Astrocyte of the hippocampus (primary cell): ENCODE measurements around the gene MRPL28.
A peak's percentile ranks its signal among the peaks of the same experiment; 100 is the strongest.
"Not testable (repeated sequence)": the region's sequence is repeated elsewhere in the genome, so short reads cannot be mapped to it uniquely, and the experiment has no call there.

Experiments used
- DNase-seq: peaks from one replicate; pipeline ENCODE4 v3.0.0; 2011; ENCODE audit warnings: low read depth, low spot score

The MRPL28 gene

GRCh38 chr16:391885-392335, 21.6 kb upstream of the MRPL28 start:
- peak; percentile 84 for DNase-seq

- DNase-seq: no peak
These were observed 19.0 kb upstream of the MRPL28 start for GRCh38 chr16:389352-389751.

- peak; percentile 52 for DNase-seq
These were observed 17.7 kb upstream of the MRPL28 start for GRCh38 chr16:387761-388666.

- DNase-seq: no peak
These were observed 16.4 kb upstream of the MRPL28 start for GRCh38 chr16:386641-387156.

GRCh38 chr16:383326-384051, 13.2 kb upstream of the MRPL28 start:
- no peak for DNase-seq

- peak; percentile 78 for DNase-seq
These were observed 11.7 kb upstream of the MRPL28 start, which contains the start of gene PGAP6 for GRCh38 chr16:381789-382717. Gene PGAP6 (minus strand): TSS chr16:381978. CDS start chr16:381821, 157 bp downstream.

GRCh38 chr16:381012-381788, 10.9 kb upstream of the MRPL28 start:
- peak; percentile 55 for DNase-seq

- DNase-seq: no peak
These were observed 10.3 kb upstream of the MRPL28 start for GRCh38 chr16:380762-381011.

- no peak for DNase-seq
These were observed 9.8 kb upstream of the MRPL28 start for GRCh38 chr16:379961-380761.

- DNase-seq: no peak
These were observed 9.0 kb upstream of the MRPL28 start for GRCh38 chr16:379183-379960.

GRCh38 chr16:378821-379182, 8.5 kb upstream of the MRPL28 start:
- DNase-seq: no peak

- not testable (repeated sequence) for DNase-seq
These were observed 7.9 kb upstream of the MRPL28 start for GRCh38 chr16:378113-378820.

GRCh38 chr16:377419-377951, 7.1 kb upstream of the MRPL28 start:
- no peak for DNase-seq

GRCh38 chr16:376817-377418, 6.6 kb upstream of the MRPL28 start:
- no peak for DNase-seq

GRCh38 chr16:375927-376816, 5.8 kb upstream of the MRPL28 start:
- no peak for DNase-seq

GRCh38 chr16:375212-375611, 4.9 kb upstream of the MRPL28 start:
- no peak for DNase-seq

GRCh38 chr16:374616-374926, 4.2 kb upstream of the MRPL28 start:
- no peak for DNase-seq
